GM23338 (cell line): ENCODE data around the gene TGFBR3. TPM values are rescaled to one million over a fixed set of nuclear protein-coding genes. Genes with fewer than 3 reads are reported as not detected.
A peak's percentile ranks its signal among the peaks of the same experiment; 100 is the strongest.

Source experiments
- ATAC-seq: fragments of 200-7000 bp; cut with Tn5 transposase; 3 replicates; pipeline ENCODE4 v1.9.1; 2020
- DNase-seq: peaks from one replicate; pipeline ENCODE4 v3.0.0-alpha.2; 2015; ENCODE audit warnings: low spot score
- H2AFZ ChIP-seq: fragments of 200-600 bp; sonication (generic); 2 replicates; pipeline ENCODE4 v1.8.0; 2016; ENCODE audit warnings: antibody characterized with exemption, mild to moderate bottlenecking, moderate library complexity
- H3F3A ChIP-seq: fragments of 200-600 bp; sonication (generic); replicated peaks from 2 replicates; pipeline ENCODE4 v1.8.0; 2017; ENCODE audit warnings: antibody characterized with exemption, mixed run types, low read depth
- H3K27ac ChIP-seq: fragments of 200-600 bp; sonication (generic); 2 replicates; pipeline ENCODE4 v1.6.1; 2016; ENCODE audit warnings: low read depth
- H3K27me3 ChIP-seq: fragments of 200-600 bp; sonication (generic); 2 replicates; pipeline ENCODE4 v1.8.0; 2016; ENCODE audit warnings: mild to moderate bottlenecking, mixed run types, moderate library complexity; ENCODE audit not compliant: insufficient read depth
- H3K36me3 ChIP-seq: fragments of 200-600 bp; sonication (generic); 2 replicates; pipeline ENCODE4 v1.8.0; 2016; ENCODE audit warnings: mild to moderate bottlenecking; ENCODE audit not compliant: insufficient read depth
- H3K4me1 ChIP-seq: fragments of 200-600 bp; sonication (generic); 2 replicates; pipeline ENCODE4 v1.8.0; 2016; ENCODE audit warnings: mild to moderate bottlenecking, moderate library complexity; ENCODE audit not compliant: insufficient read depth
- H3K4me2 ChIP-seq: fragments of 200-600 bp; sonication (generic); 2 replicates; pipeline ENCODE4 v1.7.1; 2017; ENCODE audit warnings: mixed run types
- H3K4me3 ChIP-seq: fragments of 200-600 bp; sonication (generic); 2 replicates; pipeline ENCODE4 v1.6.1; 2016; ENCODE audit warnings: mixed run types
- H3K79me2 ChIP-seq: fragments of 200-600 bp; sonication (generic); replicated peaks from 2 replicates; pipeline ENCODE4 v1.8.0; 2017; ENCODE audit warnings: mild to moderate bottlenecking; ENCODE audit not compliant: insufficient read depth
- H3K9me2 ChIP-seq: fragments of 200-600 bp; sonication (generic); 2 replicates; pipeline ENCODE4 v1.8.0; 2017; ENCODE audit not compliant: insufficient read depth
- H4K20me1 ChIP-seq: fragments of 200-600 bp; sonication (generic); replicated peaks from 2 replicates; pipeline ENCODE4 v1.8.0; 2017; ENCODE audit warnings: mild to moderate bottlenecking; ENCODE audit not compliant: insufficient read depth
- H3K27ac Mint-ChIP-seq: 2 replicates; pipeline ENCODE4 v1.8.0; 2020; ENCODE audit warnings: inconsistent platforms, mild to moderate bottlenecking, moderate library complexity, mixed read lengths
- H3K27me3 Mint-ChIP-seq: 3 replicates; pipeline ENCODE4 v1.8.0; 2022; ENCODE audit warnings: low read depth, mild to moderate bottlenecking, moderate library complexity, mixed read lengths, inconsistent platforms; ENCODE audit not compliant: insufficient read depth, poor library complexity
- H3K36me3 Mint-ChIP-seq: 3 replicates; pipeline ENCODE4 v1.8.0; 2021; ENCODE audit warnings: low read depth, mild to moderate bottlenecking, inconsistent platforms, moderate library complexity, mixed read lengths
- H3K4me1 Mint-ChIP-seq: 3 replicates; pipeline ENCODE4 v1.8.0; 2020; ENCODE audit warnings: mild to moderate bottlenecking, inconsistent platforms, mixed read lengths
- H3K4me3 Mint-ChIP-seq: 3 replicates; pipeline ENCODE4 v1.8.0; 2021; ENCODE audit warnings: moderate library complexity, mild to moderate bottlenecking, inconsistent platforms, mixed read lengths
- H3K9me3 Mint-ChIP-seq: 3 replicates; pipeline ENCODE4 v1.8.0; 2020; ENCODE audit warnings: moderate library complexity, mild to moderate bottlenecking, inconsistent platforms, mixed read lengths
- CREB1 ChIP-seq: fragments of 250-450 bp; sonication (Bioruptor Pico); IDR thresholded peaks from 2 replicates; pipeline ENCODE4 v1.5.0; 2020; ENCODE audit warnings: low read depth, mild to moderate bottlenecking, moderate library complexity
- EZH2 ChIP-seq: fragments of 200-600 bp; sonication (generic); IDR thresholded peaks from one replicate; pipeline ENCODE4 v1.8.0; 2017; ENCODE audit warnings: antibody characterized with exemption, mild to moderate bottlenecking, low read depth; ENCODE audit not compliant: unreplicated experiment
- EZH2phosphoT487 ChIP-seq: fragments of 200-600 bp; sonication (generic); IDR thresholded peaks from one replicate; pipeline ENCODE4 v1.8.1; 2018; ENCODE audit warnings: antibody characterized with exemption; ENCODE audit not compliant: unreplicated experiment
- JUNB ChIP-seq: IDR thresholded peaks from one replicate; pipeline ENCODE4 v1.6.1; 2016; ENCODE audit warnings: antibody characterized with exemption; ENCODE audit not compliant: unreplicated experiment
- NANOG ChIP-seq: IDR thresholded peaks from 2 replicates; pipeline ENCODE4 v1.6.1; 2016; ENCODE audit warnings: antibody characterized with exemption, borderline replicate concordance
- POLR2AphosphoS5 ChIP-seq: IDR thresholded peaks from 2 replicates; pipeline ENCODE4 v1.6.1; 2016; ENCODE audit warnings: antibody characterized with exemption, low read depth
- REST ChIP-seq: IDR thresholded peaks from one replicate; pipeline ENCODE4 v1.6.1; 2018; ENCODE audit warnings: antibody characterized with exemption; ENCODE audit not compliant: unreplicated experiment
- STAT1 ChIP-seq: IDR thresholded peaks from one replicate; pipeline ENCODE4 v1.6.1; 2016; ENCODE audit warnings: antibody characterized with exemption; ENCODE audit not compliant: unreplicated experiment
- ZNF331 ChIP-seq: fragments of 250-450 bp; sonication (Bioruptor Pico); IDR thresholded peaks from 2 replicates; pipeline ENCODE4 v1.5.0; 2020; ENCODE audit warnings: low read depth, mild to moderate bottlenecking, moderate library complexity
- ZNF462 ChIP-seq: fragments of 250-450 bp; sonication (Bioruptor Pico); IDR thresholded peaks from 2 replicates; pipeline ENCODE4 v1.5.0; 2020; ENCODE audit warnings: mild to moderate bottlenecking, moderate library complexity
- polyA plus RNA-seq: library from polyadenylated mRNA; unstranded; fragments of >200 nt; fragmentation: Nextera tagmentation; extraction: Ambion mirVana; gene quantifications from 2 replicates; pipeline ENCODE4 v1.2.1, GENCODE V29; 2016
- total RNA-seq: library from RNA; depleted of rRNA; stranded (reverse); fragments of >200 nt; shearing (Covaris generic); gene quantifications from 2 replicates; pipeline ENCODE4 v1.2.3, GENCODE V29; 2014
- TF ChIP-seq, protein P1 (sequence below): IDR thresholded peaks from 2 replicates; pipeline ENCODE4 v1.6.1; 2016; ENCODE audit warnings: antibody characterized with exemption

The TGFBR3 gene
- total and polyA plus RNA-seq, 2 experiments from 2014 or later = 1.7 to 2.9 TPM

DNA sequence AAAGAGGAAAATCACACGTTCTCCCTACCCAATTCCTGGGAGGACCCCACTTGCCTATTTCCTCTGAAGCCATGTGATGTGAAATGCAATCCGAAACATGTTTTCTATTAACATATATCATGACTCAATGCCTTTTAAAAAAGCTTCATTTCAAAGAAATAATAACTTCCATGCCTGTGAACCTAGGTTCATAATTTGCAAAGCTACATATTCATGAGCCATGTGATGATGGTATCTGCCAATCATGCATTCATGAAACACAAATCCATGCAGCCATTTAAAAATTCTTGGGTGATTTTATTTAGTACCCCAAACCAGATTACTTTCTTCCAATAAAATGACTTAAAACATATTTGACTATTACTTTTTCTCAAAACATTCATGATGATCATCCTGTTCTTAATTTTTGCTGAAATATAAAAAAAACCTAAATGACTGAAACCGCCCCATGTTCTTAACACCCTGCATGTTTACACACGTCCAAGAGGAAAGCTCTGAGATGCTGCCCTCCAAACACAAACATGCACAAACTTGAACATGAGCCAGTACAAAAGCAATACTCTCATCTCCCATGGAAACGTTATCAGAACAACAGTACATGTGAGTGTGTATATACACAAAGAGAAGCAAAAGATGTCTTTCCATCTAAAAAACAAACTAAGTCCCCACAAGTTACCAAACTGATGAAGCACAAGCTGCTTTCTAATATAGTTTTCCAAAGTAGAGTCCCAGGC is 140.1 kb downstream of the TGFBR3 start (continued):
- TF ChIP-seq ZNF462 (CRISPR knock-in tag) = no peak
- TF ChIP-seq JUNB = no peak
- no peak for TF ChIP-seq EZH2
- no peak for TF ChIP-seq EZH2phosphoT487

DNA sequence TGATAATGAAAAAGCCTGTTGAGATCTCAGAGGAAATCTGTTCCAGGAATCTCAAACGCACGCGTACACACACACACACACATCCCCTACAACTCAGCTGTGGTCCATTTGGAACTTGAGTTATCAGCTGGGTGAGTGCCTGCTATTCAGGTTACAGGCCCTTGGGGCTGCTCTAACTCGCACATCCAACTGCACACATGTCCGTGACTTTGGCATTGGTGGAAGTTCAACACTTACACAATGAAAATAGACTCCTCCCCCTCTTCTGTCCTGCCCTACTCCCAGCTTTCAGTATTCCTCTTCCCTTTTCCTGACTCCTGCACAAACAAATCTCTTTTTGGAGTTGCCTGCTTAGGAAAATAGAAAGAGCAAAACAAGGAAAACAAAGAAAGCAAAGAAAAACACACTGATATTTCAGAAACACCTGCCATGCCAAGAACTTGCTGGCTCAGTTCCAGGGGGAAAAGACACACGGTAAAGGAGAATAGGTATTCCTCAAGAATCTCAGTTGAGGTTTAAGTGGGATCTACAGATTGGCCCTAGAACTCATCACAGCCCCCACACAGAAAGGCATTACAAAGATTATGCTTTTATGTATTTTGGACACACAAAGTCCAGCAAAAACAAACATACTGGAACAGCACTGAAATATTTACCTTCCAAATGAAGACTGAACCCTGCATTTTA is 140.9 kb downstream of the TGFBR3 start:
- Histone ChIP-seq H3K36me3 (no peaks in the 10 kb centered on the region; the same call in 1 of the 2 replicates), H2AFZ (no peak overlapping the region), H3K27me3 (no peaks in the 10 kb centered on the region), H3K79me2 (no peaks in the 10 kb centered on the region), H3K4me3 (no peak overlapping the region), H3F3A (no peaks in the 10 kb centered on the region), H3K4me1 (no peaks in the 10 kb centered on the region), H4K20me1 (no peaks in the 10 kb centered on the region), H3K27ac (no peak overlapping the region), H3K9me2 (peaks cover 15% of the 10 kb centered on the region; the same call in 1 of the 2 replicates), H3K4me2 (no peak overlapping the region)
- ATAC-seq (no peak), DNase-seq (no peak)
- Mint-ChIP-seq H3K9me3 (peaks cover 12% of the 10 kb centered on the region), H3K4me1 (no peaks in the 10 kb centered on the region), H3K27ac (0 out of 2 replicates have a peak overlapping the region, but pooled peaks have one; percentile 56), H3K4me3 (no peak overlapping the region), H3K27me3 (no peaks in the 10 kb centered on the region), H3K36me3 (peaks cover 13% of the 10 kb centered on the region; the same call in 1 of the 3 replicates)
- TF ChIP-seq STAT1 (no peak), CREB1 (no peak), EZH2 (no peak), JUNB (no peak), NANOG (no peak), POLR2AphosphoS5 (no peak), ZNF331 (CRISPR knock-in tag) (no peak), REST (no peak), EZH2phosphoT487 (no peak)
- TF ChIP-seq, protein P1, sequence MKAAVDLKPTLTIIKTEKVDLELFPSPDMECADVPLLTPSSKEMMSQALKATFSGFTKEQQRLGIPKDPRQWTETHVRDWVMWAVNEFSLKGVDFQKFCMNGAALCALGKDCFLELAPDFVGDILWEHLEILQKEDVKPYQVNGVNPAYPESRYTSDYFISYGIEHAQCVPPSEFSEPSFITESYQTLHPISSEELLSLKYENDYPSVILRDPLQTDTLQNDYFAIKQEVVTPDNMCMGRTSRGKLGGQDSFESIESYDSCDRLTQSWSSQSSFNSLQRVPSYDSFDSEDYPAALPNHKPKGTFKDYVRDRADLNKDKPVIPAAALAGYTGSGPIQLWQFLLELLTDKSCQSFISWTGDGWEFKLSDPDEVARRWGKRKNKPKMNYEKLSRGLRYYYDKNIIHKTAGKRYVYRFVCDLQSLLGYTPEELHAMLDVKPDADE = no peak
